Dedifferentiated amniotic fluid mesenchymal stem cell (primary cell): ENCODE results near the gene CELF4.

Experiments
- DNase-seq: peaks from one replicate; pipeline ENCODE4 v3.0.0-alpha.2; 2016; ENCODE audit errors: extremely low spot score

The CELF4 gene

GRCh38 chr18:37442477-37442876, 123.1 kb downstream of the CELF4 start:
- DNase-seq: no peak

- no peak for DNase-seq
Measured at GRCh38 chr18:37441821-37442220, 123.8 kb downstream of the CELF4 start.

GRCh38 chr18:37440206-37440605, 125.4 kb downstream of the CELF4 start:
- no peak for DNase-seq

- DNase-seq: no peak
Measured at GRCh38 chr18:37438417-37439180, 127.0 kb downstream of the CELF4 start.

- DNase-seq: no peak
Measured at GRCh38 chr18:37435996-37436395, 129.6 kb downstream of the CELF4 start.

- DNase-seq: no peak
Measured at GRCh38 chr18:37435150-37435867, 130.3 kb downstream of the CELF4 start.

GRCh38 chr18:37434161-37434860, 131.3 kb downstream of the CELF4 start:
- DNase-seq: no peak

- DNase-seq: no peak
Measured at GRCh38 chr18:37432436-37433195, 133.0 kb downstream of the CELF4 start.

- no peak for DNase-seq
Measured at GRCh38 chr18:37430357-37431076, 135.1 kb downstream of the CELF4 start.

- DNase-seq: no peak
Measured at GRCh38 chr18:37429791-37430190, 135.8 kb downstream of the CELF4 start.

GRCh38 chr18:37428288-37428974, 137.2 kb downstream of the CELF4 start:
- DNase-seq: no peak

- no peak for DNase-seq
Measured at GRCh38 chr18:37426586-37426985, 139.0 kb downstream of the CELF4 start.

- DNase-seq: no peak
Measured at GRCh38 chr18:37425222-37425621, 140.4 kb downstream of the CELF4 start.

GRCh38 chr18:37424507-37424906, 141.1 kb downstream of the CELF4 start:
- DNase-seq: no peak

- DNase-seq: no peak
Measured at GRCh38 chr18:37422596-37422995, 143.0 kb downstream of the CELF4 start.

- DNase-seq: no peak
Measured at GRCh38 chr18:37422116-37422515, 143.5 kb downstream of the CELF4 start.

GRCh38 chr18:37421341-37422077, 144.1 kb downstream of the CELF4 start:
- no peak for DNase-seq

GRCh38 chr18:37420315-37420880, 145.2 kb downstream of the CELF4 start:
- no peak for DNase-seq

- DNase-seq: no peak
Measured at GRCh38 chr18:37419866-37420265, 145.7 kb downstream of the CELF4 start.

GRCh38 chr18:37419315-37419714, 146.3 kb downstream of the CELF4 start:
- DNase-seq: no peak
